Fibroblast of skin of left biceps (primary cell): ENCODE measurements around the gene ANKRD37.
A peak's percentile ranks its signal among the peaks of the same experiment; 100 is the strongest.
"Not testable (repeated sequence)": the region's sequence is repeated elsewhere in the genome, so short reads cannot be mapped to it uniquely, and the experiment has no call there.

Experiments
- DNase-seq, 2 experiments: peaks; one replicate each; pipeline ENCODE4 v3.0.0-alpha.2; 2013; ENCODE audit warnings: low read depth in 2 of 2

The ANKRD37 gene

GRCh38 chr4:185396724-185397385 is at the start of gene ANKRD37:
ANKRD37 (plus strand) TSS chr4:185396841; CDS start chr4:185396924, 83 bp downstream.
- no peak for DNase-seq

DNA sequence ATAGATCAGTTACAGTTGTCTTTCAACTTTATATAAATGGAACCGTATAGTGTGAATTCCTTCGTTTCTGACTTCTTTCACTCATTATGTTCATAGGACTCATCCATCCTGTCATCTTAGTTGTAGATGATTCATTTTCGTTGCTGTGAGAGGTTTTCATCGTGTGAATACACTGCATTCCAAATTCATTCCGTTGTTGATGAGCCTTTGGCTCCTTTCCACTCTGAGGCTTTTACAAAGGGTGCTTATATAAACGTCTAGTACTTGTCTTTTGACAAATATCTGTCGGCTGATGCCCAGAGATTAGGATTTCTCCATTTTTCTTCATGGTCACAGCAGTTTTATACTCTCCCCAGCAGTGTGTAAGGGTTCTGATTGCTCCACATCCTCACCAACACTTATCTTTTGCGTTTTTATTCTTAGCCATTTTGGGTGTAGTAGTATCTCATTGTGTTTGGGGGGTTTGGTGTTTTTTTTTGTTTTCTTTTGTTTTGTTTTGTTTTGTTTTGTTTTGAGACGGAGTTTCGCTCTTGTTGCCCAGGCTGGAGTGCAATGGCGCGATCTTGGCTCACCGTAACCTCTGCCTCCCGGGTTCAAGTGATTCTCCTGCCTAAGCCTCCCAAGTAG is 49.6 kb upstream of the ANKRD37 start:
- peak; percentile 19 to 42 for DNase-seq

DNA sequence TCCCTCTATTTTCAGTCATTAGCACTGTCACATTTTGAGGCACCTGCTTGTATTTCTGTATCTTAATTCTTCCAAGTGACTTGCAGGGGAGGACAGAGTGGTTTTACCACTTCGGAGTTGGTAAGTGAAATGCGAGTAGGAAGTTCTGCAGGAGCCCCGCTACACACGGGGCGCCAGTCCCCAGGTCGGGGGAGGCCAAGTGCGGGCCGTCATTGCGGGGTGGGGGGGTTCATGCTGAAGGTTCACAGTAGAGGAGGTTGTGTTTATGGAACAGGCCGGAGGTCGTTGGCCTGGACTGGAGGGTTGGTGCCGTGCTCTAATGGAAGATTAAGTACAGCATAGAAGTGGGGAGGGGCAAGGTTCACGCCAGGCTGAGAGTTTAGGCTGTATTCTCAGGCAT is 45.0 kb upstream of the ANKRD37 start:
- no peak for DNase-seq

DNA sequence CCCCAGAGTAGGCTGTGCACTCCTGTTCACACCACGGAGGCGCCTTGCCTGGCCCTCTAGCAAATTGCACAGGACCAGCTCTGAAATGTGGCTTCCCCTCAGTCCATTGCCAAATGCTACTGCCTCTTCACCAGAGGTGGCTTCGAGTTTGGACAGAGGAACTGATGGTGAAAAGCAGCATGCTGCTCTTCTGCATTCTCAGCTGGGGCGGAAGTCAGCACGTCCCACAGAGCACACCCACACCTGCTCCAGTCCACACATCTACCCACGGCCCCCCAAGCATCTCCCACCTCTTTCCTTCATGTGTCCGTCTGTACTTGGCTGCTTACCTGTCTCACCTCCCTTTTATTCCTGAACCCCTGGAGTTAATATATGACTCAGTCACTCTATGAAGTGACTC is 44.4 kb upstream of the ANKRD37 start:
- DNase-seq: no peak

DNA sequence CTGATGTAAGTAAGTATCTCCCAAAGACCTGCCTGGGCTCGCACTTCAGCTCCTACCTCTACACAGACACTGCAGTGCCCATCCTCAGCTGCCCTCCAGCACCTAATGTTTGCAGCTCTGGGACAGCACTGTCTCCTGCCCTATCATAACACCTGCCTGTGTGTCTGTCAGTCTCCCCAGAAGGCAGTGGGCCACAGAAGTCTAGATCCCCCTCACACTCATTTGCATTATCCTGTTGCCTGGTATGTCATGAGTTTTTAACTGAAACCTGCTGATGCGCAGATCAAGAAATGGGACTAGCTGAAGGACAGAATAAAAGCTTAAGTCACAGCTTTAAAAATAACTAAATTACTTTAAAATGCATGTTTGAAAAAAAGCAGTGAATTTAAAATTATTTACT is 43.9 kb upstream of the ANKRD37 start:
- DNase-seq: no peak

GRCh38 chr4:185357211-185357610 is 39.4 kb upstream of the ANKRD37 start:
- DNase-seq: no peak

GRCh38 chr4:185357733-185358440 is 38.8 kb upstream of the ANKRD37 start:
- DNase-seq: no peak

GRCh38 chr4:185358514-185358913 is 38.1 kb upstream of the ANKRD37 start:
- no peak for DNase-seq

- no peak for DNase-seq
Observed at GRCh38 chr4:185358959-185359358, 37.7 kb upstream of the ANKRD37 start.

GRCh38 chr4:185359767-185360446 is 36.7 kb upstream of the ANKRD37 start:
- DNase-seq: no peak

GRCh38 chr4:185361872-185362271 is 34.8 kb upstream of the ANKRD37 start:
- DNase-seq: no peak

GRCh38 chr4:185362570-185362969 is 34.1 kb upstream of the ANKRD37 start:
- not testable (repeated sequence) for DNase-seq

DNA sequence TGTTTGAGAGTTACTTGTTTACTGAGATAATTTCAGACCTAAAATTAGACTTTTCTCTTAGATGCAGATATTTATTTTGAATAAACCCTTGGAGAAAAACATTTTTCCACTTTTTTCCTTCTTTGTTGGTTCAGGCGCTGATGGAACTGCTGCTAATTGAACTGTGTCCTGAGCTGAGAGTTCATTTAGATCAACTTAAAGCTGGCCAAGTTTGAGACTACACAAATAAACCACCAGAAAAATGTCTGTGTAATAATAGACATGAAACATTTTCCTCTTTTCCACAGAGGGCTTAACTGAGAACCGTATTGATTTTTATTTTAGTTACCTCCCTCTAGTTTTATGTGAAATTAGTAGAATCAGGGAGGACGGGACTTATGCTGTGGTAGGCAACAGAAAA is 33.4 kb upstream of the ANKRD37 start:
- no peak for DNase-seq

GRCh38 chr4:185364886-185365285 is 31.8 kb upstream of the ANKRD37 start:
- no peak for DNase-seq

GRCh38 chr4:185369731-185370130 is 26.9 kb upstream of the ANKRD37 start:
- DNase-seq: no peak

DNA sequence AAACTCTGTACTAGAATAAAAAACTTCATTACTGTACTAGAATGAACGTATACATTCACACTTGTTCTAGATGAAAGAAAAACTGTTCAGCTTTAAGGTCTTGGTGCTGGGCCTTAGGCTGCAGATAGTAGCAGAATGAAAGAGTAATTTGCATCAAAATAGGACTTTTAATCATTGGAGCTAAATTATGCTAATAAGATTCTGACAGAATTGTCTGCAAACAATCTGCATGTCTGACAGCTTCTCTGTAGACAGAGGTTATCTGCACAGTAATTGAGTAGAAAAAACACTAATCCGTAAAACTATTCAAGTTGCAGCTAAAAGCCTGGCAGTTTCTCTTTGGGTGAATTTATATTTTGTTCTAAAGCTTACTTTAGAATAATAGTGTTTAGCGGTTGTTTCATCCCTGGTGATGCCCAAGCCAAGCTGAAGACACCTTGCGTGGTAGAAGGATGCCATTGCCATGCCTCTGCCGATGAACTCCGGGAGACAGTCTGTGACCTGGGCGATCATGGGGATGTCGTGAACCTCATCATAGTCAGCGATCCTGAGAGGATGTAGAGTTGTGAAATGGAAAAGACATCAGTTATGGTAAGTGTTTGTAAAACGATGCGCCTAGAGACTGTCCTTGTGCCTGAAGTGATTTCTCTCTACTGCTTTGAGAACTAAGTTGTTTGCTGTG is 26.2 kb upstream of the ANKRD37 start:
- no peak for DNase-seq

DNA sequence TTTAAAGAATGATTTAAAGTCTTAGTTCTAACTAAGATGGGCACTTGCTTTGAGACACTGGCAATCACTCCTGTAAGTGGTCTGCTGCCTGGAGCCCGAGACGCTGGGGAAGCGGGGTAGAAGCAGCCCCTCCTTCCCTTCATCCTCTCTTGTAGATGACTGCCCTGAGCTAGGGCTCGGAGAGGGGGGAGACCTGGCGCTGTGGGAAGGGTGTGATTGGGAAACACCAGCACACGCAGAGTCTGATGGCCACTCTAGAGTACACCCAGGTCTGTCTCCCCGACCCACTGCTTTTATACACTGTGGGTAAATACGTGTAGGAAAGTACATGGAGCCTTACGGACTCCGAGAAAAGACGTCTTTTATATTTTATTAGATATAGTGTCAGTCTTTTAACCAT is 24.9 kb upstream of the ANKRD37 start:
- DNase-seq: no peak

GRCh38 chr4:185374027-185374426 is 22.6 kb upstream of the ANKRD37 start:
- DNase-seq: no peak

DNA sequence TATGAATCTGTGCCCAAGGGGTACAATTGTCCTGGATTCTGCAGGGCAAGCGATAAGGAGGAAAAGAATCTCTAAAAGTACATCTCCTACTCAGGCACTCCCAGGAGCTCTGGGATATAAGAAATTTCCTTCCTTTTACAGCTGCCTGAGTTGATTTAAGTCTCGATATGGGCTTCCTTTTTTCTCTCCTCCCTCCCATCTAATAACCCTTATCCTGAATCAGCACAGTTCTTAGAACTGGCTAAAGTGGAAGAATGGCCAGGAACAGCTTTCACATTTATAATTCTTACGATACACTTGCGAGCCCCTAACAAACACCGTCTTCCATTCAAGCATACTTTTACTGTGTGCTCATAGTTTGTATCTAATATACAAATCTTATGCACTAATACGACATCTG is 22.1 kb upstream of the ANKRD37 start:
- DNase-seq: no peak

DNA sequence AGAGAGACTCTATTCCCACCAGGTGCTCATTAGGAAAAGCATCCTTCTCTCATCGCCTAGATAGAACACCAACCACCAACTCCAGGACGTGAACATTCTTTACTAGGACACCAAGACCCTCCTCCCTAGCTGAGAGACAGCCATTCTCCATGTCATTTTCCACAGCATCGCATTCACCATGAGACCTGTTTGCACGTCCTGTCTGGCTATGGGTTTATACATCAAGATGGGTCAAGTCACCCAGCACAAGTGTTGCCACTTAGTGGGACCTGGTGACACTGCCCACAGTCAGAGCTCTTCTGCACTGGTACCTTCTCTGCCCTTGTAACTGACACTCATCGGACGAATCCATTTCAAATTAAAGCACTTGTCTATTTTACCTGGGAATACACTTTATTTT is 18.4 kb upstream of the ANKRD37 start:
- no peak for DNase-seq

DNA sequence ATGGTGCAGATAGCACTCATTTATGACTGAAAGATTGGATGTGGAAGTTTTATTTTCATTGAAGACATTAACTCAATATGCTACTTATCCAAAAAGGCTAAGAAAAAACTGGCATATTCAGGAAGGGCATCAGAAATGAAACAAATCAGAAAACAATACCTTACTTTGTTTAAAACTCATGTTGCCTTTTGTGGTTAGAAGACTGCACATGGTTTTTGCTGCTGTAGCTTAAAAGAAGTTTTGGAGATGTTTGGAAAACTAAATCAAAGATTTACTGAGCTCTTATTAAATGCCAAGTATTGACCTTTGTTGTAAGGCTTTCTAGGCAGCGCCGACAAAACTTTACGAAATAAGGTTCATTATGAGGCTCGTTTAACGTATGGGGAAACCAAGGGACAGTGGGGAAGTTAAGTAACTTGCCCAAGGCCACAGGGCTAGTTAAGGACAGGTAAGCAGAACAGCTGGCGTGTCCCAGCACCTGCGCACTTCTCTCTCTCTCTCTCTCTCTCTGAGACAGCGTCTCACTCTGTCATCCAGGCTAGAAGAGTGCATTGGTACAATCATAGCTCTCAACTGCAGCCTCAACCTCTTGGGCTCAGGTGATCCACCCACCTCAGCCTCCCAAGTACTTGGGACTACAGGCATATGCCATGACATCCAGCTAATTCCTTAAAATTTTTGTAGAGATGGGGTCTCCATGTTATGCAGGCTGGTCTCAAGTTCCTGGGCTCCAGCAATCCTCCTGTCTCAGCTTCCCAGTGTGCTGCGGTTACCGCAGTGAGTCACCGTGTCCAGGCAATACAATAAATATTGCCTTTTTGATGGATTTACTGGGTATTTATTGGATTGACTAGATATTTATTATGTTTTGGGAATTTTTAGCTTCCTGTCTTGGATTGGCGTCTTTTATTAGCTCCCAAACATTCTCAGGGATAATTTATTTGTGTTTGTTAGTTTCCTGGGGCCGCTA is 17.0 kb upstream of the ANKRD37 start:
- no peak for DNase-seq
